Heart right ventricle (tissue), 16 donors: ENCODE results near the gene B3GALT5. TPM values are rescaled to one million over a fixed set of nuclear protein-coding genes. Genes with fewer than 3 reads are reported as not detected.

Experiments
- ATAC-seq, 8 donors: fragments of 200-7000 bp; cut with Tn5 transposase; one replicate each; pipeline ENCODE4 v1.9.1; 2020; ENCODE audit warnings: mild to moderate bottlenecking in 8 of 8, moderate library complexity in 8 of 8, moderate number of reproducible peaks in 1 of 8
- DNase-seq, 2 donors: peaks; one replicate each; pipeline ENCODE4 v3.0.0-alpha.2; 2020
- H3K27ac ChIP-seq, 10 donors: fragments of 200-600 bp; sonication (generic) in 2 of 10; one replicate each; pipeline versions ENCODE4 v1.5.0 to v1.8.0; 2020 to 2022; ENCODE audit warnings: mild to moderate bottlenecking in 3 of 10
- H3K27me3 ChIP-seq, 7 donors: fragments of 200-600 bp; one replicate each; pipeline ENCODE4 v1.8.0; 2021 to 2022; ENCODE audit warnings: mild to moderate bottlenecking in 2 of 7
- H3K36me3 ChIP-seq, 9 donors: fragments of 200-600 bp; sonication (generic) in 1 of 9; one replicate each; pipeline versions ENCODE4 v1.5.0 to v1.8.0; 2020 to 2022; ENCODE audit warnings: mild to moderate bottlenecking in 2 of 9
- H3K4me1 ChIP-seq, 9 donors: fragments of 200-600 bp; sonication (generic) in 1 of 9; one replicate each; pipeline versions ENCODE4 v1.5.0 to v1.8.0; 2020 to 2022; ENCODE audit warnings: mild to moderate bottlenecking in 4 of 9
- H3K4me3 ChIP-seq, 10 donors: fragments of 200-600 bp; sonication (generic) in 2 of 10; one replicate each; pipeline versions ENCODE4 v1.5.0 to v1.8.0; 2020 to 2022; ENCODE audit warnings: mild to moderate bottlenecking in 7 of 10, moderate library complexity in 2 of 10
- H3K9me3 ChIP-seq, 11 donors: fragments of 200-600 bp in 10 of 11; sonication (generic) in 2 of 11; one replicate each; pipeline versions ENCODE4 v1.5.0 to v1.8.0; 2013 to 2022; ENCODE audit warnings: mild to moderate bottlenecking in 2 of 11, control low read depth in 1 of 11, moderate library complexity in 1 of 11
- WGBS, 2 donors: extraction: QIAGEN DNeasy Blood & Tissue Kit; methylation state at CpG; one replicate each; pipeline ENCODE4 v1.1.7; 2013; ENCODE audit warnings: inconsistent platforms in 1 of 2; 5-methylcytosine and 5-hydroxymethylcytosine counted together
- intact Hi-C, 10 donors: fragments of 100-400 bp; cut with DNase I; formaldehyde crosslinking; loops; one replicate each; pipeline versions ENCODE4 v1.11.1 to v1.14.2; 2022
- polyA plus RNA-seq, 2 donors: library from polyadenylated mRNA; stranded (reverse); fragments of 200-250 nt; gene quantifications; one replicate each; pipeline ENCODE4 v1.2.3, GENCODE V29; 2013
- total RNA-seq, 10 donors: library from RNA; stranded (reverse); fragmentation: NEBNext Ultra II Directional in 3 of 10; extraction: Animal tissue kit (Norgen Biotek cat#: 25700) in 3 of 10; gene quantifications; one replicate each; pipeline versions ENCODE4 v1.2.1 to v1.2.4, GENCODE V29; 2021 to 2023
- TF ChIP-seq, protein P1 (sequence below), 9 donors: fragments of 200-600 bp; sonication (generic) in 2 of 9; IDR thresholded peaks; one replicate each; pipeline versions ENCODE4 v1.5.0 to v1.8.0; 2021 to 2022; ENCODE audit warnings: antibody characterized with exemption in 9 of 9, mild to moderate bottlenecking in 5 of 9, moderate library complexity in 1 of 9
- donor health status: Arrhythmogenic right ventricular cardiomyopathy.
- donor health status: ischemic (EF 13 %, LVEDD 7.1; RV severe dilation, severe dysfunction).
- donor health status: healthy with polysubstance abuse.
- donor health status: DM: no; HTN: yes; CAD: no.
- donor health status: DM: no; HTN: no; CAD: no.
- donor health status: ischemic (EF 25% LVEDD 6.9; RV normal size, moderate dysfunction).
- donor health status: ischemic (EF 25% LVEDD 5.7; RV mildly dilated, moderate dysfunction).
- donor health status: healthy.
- donor health status: DM: yes; HTN: yes; CAD: no.
- donor health status: Ischemic cardiomyopathy.
- donor health status: ischemic (EF 35%, LVEDD 5.7; RV mildly dilated, moderate dysfunction).
- donor health status: nonischemic (EF 11% LVEDD 7.7; RV severe dilation, severe dysfunction).
- donor health status: DM: yes; HTN: yes; CAD: no.
- donor health status: PGD.
- donor health status: ischemic (EF 29% LVEDD 5.4; RV normal size, mild dysfunction).
- donor health status: nonischemic (EF 23%, LVEDD 6.1; RV moderate dilation, normal function).

Gene B3GALT5
- total and polyA plus RNA-seq, 12 donors = under 0.01 to 0.81 (median 0.15) TPM; not detected in 1

DNA sequence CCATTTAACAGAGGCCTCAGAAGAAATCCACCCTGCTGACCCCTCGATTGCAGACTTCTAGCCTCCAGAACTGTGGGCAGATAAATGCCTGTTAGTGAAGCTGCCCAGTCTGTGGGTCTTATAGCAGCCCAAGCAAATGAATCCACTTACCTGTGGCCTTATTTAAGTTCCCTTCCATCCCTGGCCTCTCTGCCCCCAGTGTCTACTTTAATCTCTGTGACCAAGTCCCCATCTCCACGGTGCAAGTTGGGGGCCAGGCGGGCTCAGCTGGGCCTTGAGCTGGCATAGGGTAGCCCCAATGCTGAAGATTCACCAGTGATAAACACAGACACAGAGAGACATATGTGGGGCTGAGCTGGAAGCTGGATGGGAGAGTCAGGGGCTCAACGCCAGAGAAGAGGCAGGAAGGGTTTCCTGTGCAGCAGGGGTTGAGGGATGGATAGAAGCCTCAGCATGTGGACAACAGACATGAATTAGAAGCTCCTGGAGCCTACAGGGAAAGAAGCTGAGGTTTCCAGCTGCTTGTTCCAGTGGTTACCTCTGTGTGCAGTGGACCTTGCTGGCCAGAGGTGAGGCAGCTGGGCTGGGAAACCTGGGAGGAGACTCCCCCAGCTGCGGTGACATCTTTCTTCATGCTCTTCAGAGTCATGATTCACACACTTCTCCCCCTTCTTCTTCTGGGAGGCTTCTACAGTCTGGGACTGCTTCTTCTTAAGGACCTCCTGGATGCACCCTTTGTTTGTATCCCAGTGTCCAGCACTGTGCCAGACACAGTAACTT lies 13.4 kb upstream of the B3GALT5 start:
- no peaks in the 10 kb centered on the region for H3K9me3 ChIP-seq
- no peaks in the 10 kb centered on the region for H3K36me3 ChIP-seq
- no peaks in the 10 kb centered on the region for H3K27me3 ChIP-seq
- no peak overlapping the region for H3K4me3 ChIP-seq
- DNase-seq (no peak), ATAC-seq (no peak)
- 89 to 95% methylated on average over 5 of the region's 5 CpGs for WGBS, 2 donors
- H3K27ac ChIP-seq = no peak overlapping the region
- intact Hi-C loops = no loop called here
- H3K4me1 ChIP-seq = no peaks in the 10 kb centered on the region
- TF ChIP-seq, protein P1, sequence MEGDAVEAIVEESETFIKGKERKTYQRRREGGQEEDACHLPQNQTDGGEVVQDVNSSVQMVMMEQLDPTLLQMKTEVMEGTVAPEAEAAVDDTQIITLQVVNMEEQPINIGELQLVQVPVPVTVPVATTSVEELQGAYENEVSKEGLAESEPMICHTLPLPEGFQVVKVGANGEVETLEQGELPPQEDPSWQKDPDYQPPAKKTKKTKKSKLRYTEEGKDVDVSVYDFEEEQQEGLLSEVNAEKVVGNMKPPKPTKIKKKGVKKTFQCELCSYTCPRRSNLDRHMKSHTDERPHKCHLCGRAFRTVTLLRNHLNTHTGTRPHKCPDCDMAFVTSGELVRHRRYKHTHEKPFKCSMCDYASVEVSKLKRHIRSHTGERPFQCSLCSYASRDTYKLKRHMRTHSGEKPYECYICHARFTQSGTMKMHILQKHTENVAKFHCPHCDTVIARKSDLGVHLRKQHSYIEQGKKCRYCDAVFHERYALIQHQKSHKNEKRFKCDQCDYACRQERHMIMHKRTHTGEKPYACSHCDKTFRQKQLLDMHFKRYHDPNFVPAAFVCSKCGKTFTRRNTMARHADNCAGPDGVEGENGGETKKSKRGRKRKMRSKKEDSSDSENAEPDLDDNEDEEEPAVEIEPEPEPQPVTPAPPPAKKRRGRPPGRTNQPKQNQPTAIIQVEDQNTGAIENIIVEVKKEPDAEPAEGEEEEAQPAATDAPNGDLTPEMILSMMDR (IDR thresholded peaks at IDR 0.05) = no peak

DNA sequence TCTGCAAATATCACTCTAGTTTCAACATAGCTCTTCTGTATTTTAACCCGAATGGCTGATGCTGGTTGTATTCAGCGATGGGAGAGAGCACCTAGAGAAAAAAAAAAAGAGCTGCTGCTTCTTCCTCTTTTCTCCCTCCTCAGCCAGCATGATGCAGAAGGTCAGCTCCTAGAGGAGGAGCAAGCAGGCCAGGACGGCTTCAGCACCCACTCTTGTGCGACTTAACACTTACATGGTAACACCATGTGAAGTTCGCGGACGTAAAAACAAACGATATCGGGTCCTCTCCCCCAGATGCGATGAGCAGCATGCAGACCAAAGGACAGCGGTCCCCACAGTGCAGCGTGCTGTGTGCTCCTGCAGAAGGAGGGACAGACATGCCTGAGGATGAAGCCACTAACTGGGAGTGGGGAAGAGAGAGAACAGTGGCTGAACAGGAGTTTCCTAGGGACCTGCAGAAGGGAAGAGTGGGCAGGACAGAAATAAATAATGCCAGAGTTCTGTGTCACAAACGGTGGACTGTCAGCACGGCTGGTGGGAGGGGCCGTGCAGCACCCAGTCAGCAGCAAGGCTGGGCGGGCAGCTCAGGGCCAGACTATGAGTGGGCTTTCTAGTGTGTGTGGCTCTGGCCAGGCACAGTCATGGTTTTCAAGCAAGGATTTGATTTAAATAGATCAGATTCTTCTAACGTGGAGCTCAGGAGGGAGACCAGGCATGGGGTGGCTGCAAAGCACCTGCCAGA lies 11.4 kb upstream of the B3GALT5 start:
- H3K27me3 ChIP-seq = no peaks in the 10 kb centered on the region
- DNase-seq = no peak
- H3K4me1 ChIP-seq = no peaks in the 10 kb centered on the region
- peak in 6 of 8 donors; percentile 52 to 81 (median 66) for ATAC-seq
- 50 to 53% methylated on average over 17 of the region's 17 CpGs for whole genome bisulfite sequencing, 2 donors
- no peaks in the 10 kb centered on the region for H3K36me3 ChIP-seq
- H3K9me3 ChIP-seq = no peaks in the 10 kb centered on the region
- TF ChIP-seq, protein P1 (IDR thresholded peaks at IDR 0.05) = no peak
- H3K4me3 ChIP-seq = no peak overlapping the region
- no peak overlapping the region for H3K27ac ChIP-seq
- intact Hi-C loops = no loop called here

DNA sequence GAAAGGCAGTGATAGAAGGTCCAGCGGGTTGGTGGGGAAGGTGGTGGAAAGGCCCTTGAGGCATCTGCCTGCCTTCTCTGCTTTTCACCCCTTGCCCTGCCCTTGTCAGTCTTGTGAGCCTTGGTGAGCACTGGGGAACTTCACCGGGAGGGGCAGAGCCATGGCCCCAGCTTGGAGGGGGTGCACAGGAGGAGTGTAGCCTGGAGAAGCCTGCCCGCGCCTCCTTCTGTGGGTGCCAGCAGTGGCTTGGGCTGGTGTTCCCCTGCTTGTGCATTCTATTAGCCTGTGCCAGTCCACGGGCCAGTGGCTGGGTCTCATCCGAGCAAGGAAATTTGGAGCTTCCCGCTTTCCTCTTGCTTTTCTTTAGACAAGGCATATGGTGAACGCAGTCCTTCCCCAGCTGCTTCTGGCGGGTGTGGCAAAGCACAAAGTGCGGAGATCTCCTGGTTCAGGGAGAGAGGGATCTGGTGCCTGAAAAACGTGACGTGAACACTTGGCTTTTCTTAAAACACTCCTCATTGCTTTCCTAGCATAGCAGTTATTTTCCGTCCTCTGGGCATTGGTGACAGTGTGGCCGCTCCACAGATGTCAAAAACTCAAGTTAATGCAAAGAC lies 10.6 kb upstream of the B3GALT5 start:
- whole genome bisulfite sequencing, 2 donors = 90 to 91% methylated on average over 14 of the region's 14 CpGs
- Histone ChIP-seq H3K4me1 (no peaks in the 10 kb centered on the region), H3K9me3 (no peaks in the 10 kb centered on the region), H3K27me3 (no peaks in the 10 kb centered on the region), H3K27ac (no peak overlapping the region), H3K36me3 (no peaks in the 10 kb centered on the region), H3K4me3 (no peak overlapping the region)
- TF ChIP-seq, protein P1 (IDR thresholded peaks at IDR 0.05) = no peak
- intact Hi-C loops = no loop called here
- ATAC-seq (peak in 1 of 8 donors; percentile 34), DNase-seq (no peak)

DNA sequence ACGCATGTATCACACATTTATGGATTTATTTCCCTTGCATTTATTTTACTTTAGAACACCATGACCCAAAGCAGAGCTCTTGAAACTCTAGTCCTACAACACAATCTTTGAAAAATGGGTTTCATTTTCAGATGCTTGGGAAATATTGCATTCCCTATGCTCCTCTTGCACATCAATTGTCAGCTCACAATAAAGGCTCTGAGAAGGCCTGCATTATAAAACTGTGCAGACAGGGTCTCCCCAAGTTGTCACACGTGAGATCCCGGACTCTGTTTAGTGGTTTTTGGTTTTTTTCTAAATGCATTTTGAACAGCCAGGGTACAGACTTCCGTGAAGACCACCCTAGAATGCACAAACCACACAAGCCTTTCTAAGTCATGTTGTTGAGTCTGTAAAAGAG lies 9.9 kb upstream of the B3GALT5 start:
- no peaks in the 10 kb centered on the region for H3K36me3 ChIP-seq
- no peaks in the 10 kb centered on the region for H3K9me3 ChIP-seq
- no peaks in the 10 kb centered on the region for H3K4me1 ChIP-seq
- no peak for DNase-seq
- ATAC-seq = no peak
- intact Hi-C loops = no loop called here
- H3K27ac ChIP-seq = no peak overlapping the region
- TF ChIP-seq, protein P1 (IDR thresholded peaks at IDR 0.05) = no peak
- WGBS, 2 donors = 95 to 96% methylated on average over 4 of the region's 4 CpGs
- no peaks in the 10 kb centered on the region for H3K27me3 ChIP-seq
- H3K4me3 ChIP-seq = no peak overlapping the region
